Measurements from ENCODE around the gene RBMY1E.
"Not testable (repeated sequence)": the region's sequence is repeated elsewhere in the genome, so short reads cannot be mapped to it uniquely, and the experiment has no call there.

The RBMY1E gene

DNA sequence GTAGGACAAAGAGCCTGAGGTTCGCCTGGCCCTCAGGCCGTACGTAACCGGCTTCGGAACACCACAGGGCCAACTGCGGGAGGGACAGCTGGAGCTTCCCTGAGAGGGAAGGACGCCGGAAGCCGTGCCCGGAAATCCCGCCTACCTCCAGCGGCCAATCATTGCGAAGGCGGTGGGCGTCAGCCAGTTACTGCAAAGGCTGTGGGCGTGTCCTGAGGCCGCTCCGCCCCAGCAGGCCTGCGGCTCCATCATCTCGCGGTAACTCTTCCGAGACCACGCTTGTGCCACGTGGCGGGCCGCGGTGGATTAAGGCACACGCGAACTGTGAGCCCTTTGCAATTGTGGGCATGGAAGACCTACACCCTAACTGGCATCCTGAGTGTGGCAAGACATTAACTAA, at the start of gene RBMY1E:
Gene RBMY1E, minus strand, starts transcription at position 101 of the 400 bp plus-strand sequence. CDS start 1,978 bp downstream, outside the sequence.
- not testable (repeated sequence) for DNase-seq (ENCODE audit: low spot score)

DNA sequence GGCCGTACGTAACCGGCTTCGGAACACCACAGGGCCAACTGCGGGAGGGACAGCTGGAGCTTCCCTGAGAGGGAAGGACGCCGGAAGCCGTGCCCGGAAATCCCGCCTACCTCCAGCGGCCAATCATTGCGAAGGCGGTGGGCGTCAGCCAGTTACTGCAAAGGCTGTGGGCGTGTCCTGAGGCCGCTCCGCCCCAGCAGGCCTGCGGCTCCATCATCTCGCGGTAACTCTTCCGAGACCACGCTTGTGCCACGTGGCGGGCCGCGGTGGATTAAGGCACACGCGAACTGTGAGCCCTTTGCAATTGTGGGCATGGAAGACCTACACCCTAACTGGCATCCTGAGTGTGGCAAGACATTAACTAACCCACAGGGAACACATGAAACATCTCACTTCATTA, 23.4 kb downstream of the RBMY1E start, which contains the start of gene RBMY1D:
Gene RBMY1D, minus strand, starts transcription at position 101 of the 400 bp plus-strand sequence. CDS start 2,013 bp downstream, outside the sequence.
- DNase-seq (ENCODE audit: low spot score): not testable (repeated sequence)

DNA sequence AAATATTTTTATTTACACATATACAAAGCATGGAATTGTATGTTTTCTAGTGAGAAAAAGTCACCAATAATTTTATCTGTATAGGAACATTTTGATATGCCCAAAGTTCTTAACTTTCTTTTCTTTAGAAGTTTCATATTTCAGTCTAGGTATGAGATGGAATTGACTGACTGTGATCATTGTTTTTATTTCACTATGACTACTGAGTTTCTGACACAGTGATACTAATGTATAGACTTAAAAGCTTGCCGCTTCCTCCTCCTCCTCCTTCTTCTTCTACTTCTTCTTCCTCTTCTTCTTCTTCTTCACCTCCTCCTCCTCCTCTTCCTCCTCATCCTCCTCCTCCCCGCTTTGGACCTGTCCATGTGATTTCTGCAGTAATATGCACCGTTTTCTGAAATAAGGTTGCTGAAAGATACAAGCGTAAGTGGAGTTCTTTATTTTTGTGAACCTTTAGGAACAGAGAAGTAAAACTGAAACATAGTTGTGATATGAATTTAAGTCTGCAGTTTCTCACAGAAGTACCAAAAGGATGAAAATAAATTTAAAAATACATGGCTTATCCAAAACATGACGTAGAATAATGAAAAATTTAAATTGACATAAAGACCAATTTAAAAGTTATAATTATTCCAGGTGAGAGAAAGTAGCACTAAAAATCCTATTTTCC, 48.3 kb downstream of the RBMY1E start:
- DNase-seq (ENCODE audit: low spot score): not testable (repeated sequence)

Measured in iPS-NIHi11 (cell line).